HPDE6-E6E7 (cell line): Measurements from ENCODE around the gene FBXO42.

Experiments used
- DNase-seq: peaks from one replicate; pipeline ENCODE4 v3.0.0; 2011; ENCODE audit warnings: missing footprints; ENCODE audit errors: extremely low spot score

Gene FBXO42

GRCh38 chr1:16351994-16352841 is at the start of gene FBXO42:
FBXO42 (minus strand) TSS chr1:16352480; CDS start chr1:16315418, 37,062 bp downstream.
- peak; percentile 84 for DNase-seq

- no peak for DNase-seq
Measured at GRCh38 chr1:16398371-16398953, 46.2 kb upstream of the FBXO42 start.

GRCh38 chr1:16397120-16397519 is 44.8 kb upstream of the FBXO42 start:
- no peak for DNase-seq

- DNase-seq: peak; percentile 98
Measured at GRCh38 chr1:16396591-16396990, 44.3 kb upstream of the FBXO42 start.

- no peak for DNase-seq
Measured at GRCh38 chr1:16394977-16395376, 42.7 kb upstream of the FBXO42 start.

GRCh38 chr1:16393570-16394521 is 41.6 kb upstream of the FBXO42 start:
- no peak for DNase-seq

GRCh38 chr1:16392740-16393569 is 40.7 kb upstream of the FBXO42 start:
- DNase-seq: no peak

GRCh38 chr1:16391411-16391810 is 39.1 kb upstream of the FBXO42 start:
- no peak for DNase-seq

- DNase-seq: no peak
Measured at GRCh38 chr1:16387201-16388188, 35.2 kb upstream of the FBXO42 start.

GRCh38 chr1:16386454-16387113 is 34.3 kb upstream of the FBXO42 start:
- DNase-seq: peak; percentile 69

- DNase-seq: no peak
Measured at GRCh38 chr1:16385659-16386453, 33.6 kb upstream of the FBXO42 start.

GRCh38 chr1:16383888-16384287 is 31.6 kb upstream of the FBXO42 start:
- DNase-seq: no peak

- DNase-seq: no peak
Measured at GRCh38 chr1:16380868-16381267, 28.6 kb upstream of the FBXO42 start.

- DNase-seq: no peak
Measured at GRCh38 chr1:16378443-16378842, 26.2 kb upstream of the FBXO42 start.

GRCh38 chr1:16376971-16377370 is 24.7 kb upstream of the FBXO42 start:
- no peak for DNase-seq

GRCh38 chr1:16375521-16376340 is 23.5 kb upstream of the FBXO42 start:
- no peak for DNase-seq

- no peak for DNase-seq
Measured at GRCh38 chr1:16374266-16374665, 22.0 kb upstream of the FBXO42 start.
